H9 (cell line): ENCODE results near the gene PRKCA. TPM values are rescaled to one million over a fixed set of nuclear protein-coding genes. Genes with fewer than 3 reads are reported as not detected.

Experiments used
- DNase-seq: peaks from one replicate; pipeline ENCODE4 v3.0.0-alpha.2; 2017
- H2AFZ ChIP-seq: one replicate; pipeline ENCODE4 v1.6.1; 2013; ENCODE audit warnings: mild to moderate bottlenecking, low read length, control low read depth, moderate library complexity
- H2AK5ac ChIP-seq: 2 replicates; pipeline ENCODE4 v1.6.1; 2013; ENCODE audit warnings: low read length, control low read depth, mixed read lengths; ENCODE audit not compliant: insufficient read length
- H2BK120ac ChIP-seq: one replicate; pipeline ENCODE4 v1.6.1; 2013; ENCODE audit warnings: low read depth, mild to moderate bottlenecking, low read length, control low read depth, inconsistent platforms; ENCODE audit not compliant: poor library complexity, severe bottlenecking
- H2BK12ac ChIP-seq: 2 replicates; pipeline ENCODE4 v1.6.1; 2013; ENCODE audit warnings: low read length, control low read depth, mixed read lengths, low read depth; ENCODE audit not compliant: insufficient read length
- H2BK15ac ChIP-seq: 2 replicates; pipeline ENCODE4 v1.6.1; 2013; ENCODE audit warnings: low read depth, low read length, control low read depth
- H2BK20ac ChIP-seq: one replicate; pipeline ENCODE4 v1.6.1; 2013; ENCODE audit warnings: low read depth, mild to moderate bottlenecking, low read length, control low read depth, inconsistent platforms; ENCODE audit not compliant: poor library complexity, severe bottlenecking
- H2BK5ac ChIP-seq: 2 replicates; pipeline ENCODE4 v1.6.1; 2013; ENCODE audit warnings: low read length, control low read depth, mixed read lengths; ENCODE audit not compliant: insufficient read length
- H3K14ac ChIP-seq: 2 replicates; pipeline ENCODE4 v1.6.1; 2013; ENCODE audit warnings: low read length, control low read depth; ENCODE audit not compliant: insufficient read depth
- H3K18ac ChIP-seq: 2 replicates; pipeline ENCODE4 v1.6.1; 2013; ENCODE audit warnings: low read depth, mild to moderate bottlenecking, mixed read lengths, low read length, control low read depth; ENCODE audit not compliant: insufficient read length
- H3K23ac ChIP-seq: 2 replicates; pipeline ENCODE4 v1.6.1; 2013; ENCODE audit warnings: low read length, control low read depth, mixed read lengths, low read depth; ENCODE audit not compliant: insufficient read length
- H3K23me2 ChIP-seq: 2 replicates; pipeline ENCODE4 v1.6.1; 2013; ENCODE audit warnings: low read depth, mild to moderate bottlenecking, mixed read lengths, low read length, control low read depth; ENCODE audit not compliant: insufficient read length, poor library complexity, severe bottlenecking
- H3K27ac ChIP-seq: 2 replicates; pipeline ENCODE4 v1.5.1; 2013; ENCODE audit warnings: low read length, control low read depth, mixed read lengths, low read depth; ENCODE audit not compliant: insufficient read length
- H3K27me3 ChIP-seq: 2 replicates; pipeline ENCODE4 v1.6.1; 2013; ENCODE audit warnings: low read length, control low read depth, inconsistent platforms; ENCODE audit not compliant: insufficient read depth
- H3K4ac ChIP-seq: 2 replicates; pipeline ENCODE4 v1.6.1; 2013; ENCODE audit warnings: low read depth, mild to moderate bottlenecking, control low read depth, inconsistent platforms, low read length, moderate library complexity
- H3K4me1 ChIP-seq: 2 replicates; pipeline ENCODE4 v1.6.1; 2013; ENCODE audit warnings: low read length, control low read depth, inconsistent platforms; ENCODE audit not compliant: insufficient read depth
- H3K4me2 ChIP-seq: 2 replicates; pipeline ENCODE4 v1.6.1; 2013; ENCODE audit warnings: low read length, control low read depth, mixed read lengths; ENCODE audit not compliant: insufficient read length, insufficient read depth
- H3K56ac ChIP-seq: 2 replicates; pipeline ENCODE4 v1.6.1; 2013; ENCODE audit warnings: low read depth, mild to moderate bottlenecking, mixed read lengths, low read length, control low read depth; ENCODE audit not compliant: insufficient read length
- H3K79me1 ChIP-seq: 2 replicates; pipeline ENCODE4 v1.6.1; 2013; ENCODE audit warnings: low read depth, mild to moderate bottlenecking, moderate library complexity, low read length, control low read depth, inconsistent platforms; ENCODE audit not compliant: insufficient read depth, poor library complexity, severe bottlenecking
- H3K79me2 ChIP-seq: 2 replicates; pipeline ENCODE4 v1.6.1; 2013; ENCODE audit warnings: low read length, control low read depth, inconsistent platforms; ENCODE audit not compliant: insufficient read depth
- H3K9ac ChIP-seq: 2 replicates; pipeline ENCODE4 v1.6.1; 2013; ENCODE audit warnings: low read length, control low read depth, mixed read lengths; ENCODE audit not compliant: insufficient read length; ENCODE audit errors: extremely low read depth
- H3K9me3 ChIP-seq: one replicate; pipeline ENCODE4 v1.6.1; 2013; ENCODE audit warnings: low read depth, low read length, inconsistent platforms; ENCODE audit not compliant: control insufficient read depth
- H3T11ph ChIP-seq: one replicate; pipeline ENCODE4 v1.6.1; 2013; ENCODE audit warnings: mild to moderate bottlenecking, low read length, control low read depth, inconsistent platforms
- H4K20me1 ChIP-seq: one replicate; pipeline ENCODE4 v1.6.1; 2013; ENCODE audit not compliant: control insufficient read depth, insufficient read length, insufficient read depth
- H4K5ac ChIP-seq: 2 replicates; pipeline ENCODE4 v1.6.1; 2013; ENCODE audit warnings: low read depth, mild to moderate bottlenecking, mixed read lengths, low read length, control low read depth; ENCODE audit not compliant: insufficient read length
- H4K8ac ChIP-seq: replicated peaks from 2 replicates; pipeline ENCODE4 v1.6.1; 2013; ENCODE audit warnings: low read length, control low read depth, mixed read lengths, low read depth; ENCODE audit not compliant: insufficient read length
- H4K91ac ChIP-seq: 2 replicates; pipeline ENCODE4 v1.6.1; 2013; ENCODE audit warnings: low read depth, mild to moderate bottlenecking, moderate library complexity, mixed read lengths, low read length, control low read depth; ENCODE audit not compliant: insufficient read length
- H3K27ac Mint-ChIP-seq, 3 experiments: 2 replicates in 2 of 3; 3 replicates in 1 of 3; pipeline ENCODE4 v1.8.0; 2020 to 2021; ENCODE audit warnings: mixed read lengths in 3 of 3, mild to moderate bottlenecking in 1 of 3, moderate library complexity in 1 of 3
- H3K27me3 Mint-ChIP-seq: 2 replicates; pipeline ENCODE4 v1.8.0; 2021; ENCODE audit warnings: low read depth, mild to moderate bottlenecking, moderate library complexity, mixed read lengths
- H3K36me3 Mint-ChIP-seq, 3 experiments: 2 replicates in 2 of 3; 3 replicates in 1 of 3; pipeline ENCODE4 v1.8.0; 2020 to 2021; ENCODE audit warnings: low read depth in 3 of 3, mixed read lengths in 3 of 3; ENCODE audit not compliant: insufficient read depth in 1 of 3
- H3K4me1 Mint-ChIP-seq, 2 experiments: 2 replicates each; pipeline ENCODE4 v1.8.0; 2020; ENCODE audit warnings: mixed read lengths in 2 of 2
- H3K4me3 Mint-ChIP-seq, 2 experiments: 2 replicates in 1 of 2; 3 replicates in 1 of 2; pipeline ENCODE4 v1.8.0; 2020 to 2021; ENCODE audit warnings: mild to moderate bottlenecking in 2 of 2, mixed read lengths in 2 of 2, moderate library complexity in 1 of 2
- H3K9me3 Mint-ChIP-seq, 2 experiments: 2 replicates in 1 of 2; 3 replicates in 1 of 2; pipeline ENCODE4 v1.8.0; 2020; ENCODE audit warnings: mild to moderate bottlenecking in 2 of 2, mixed read lengths in 2 of 2, moderate library complexity in 1 of 2
- CTCF ChIP-seq: fragments of 200-600 bp; sonication (generic); conservative IDR thresholded peaks from 3 replicates; pipeline ENCODE4 v1.8.0; 2021; ENCODE audit warnings: antibody characterized with exemption, mild to moderate bottlenecking
- WGBS: extraction: QIAGEN DNeasy Blood & Tissue Kit; methylation state at CpG from one replicate; pipeline ENCODE4 v1.1.7; 2013; ENCODE audit warnings: missing lambda C conversion rate, low lambda C conversion rate, mixed read lengths; ENCODE audit not compliant: insufficient read length; ENCODE audit errors: extremely low coverage; 5-methylcytosine and 5-hydroxymethylcytosine counted together
- total RNA-seq: library from RNA; stranded (reverse); gene quantifications from 2 replicates; pipeline ENCODE4 v1.2.1, GENCODE V29; 2021

PRKCA gene
- total RNA-seq, 1 experiment from 2014 or later = 10.5 TPM

GRCh38 chr17:66448026-66448639, 145.7 kb downstream of the PRKCA start:
- Histone ChIP-seq H2AK5ac (no peak overlapping the region), H2AFZ (no peak overlapping the region), H3K9ac (no peak overlapping the region), H2BK120ac (no peak overlapping the region), H3K23ac (no peak overlapping the region), H3K4me2 (no peak overlapping the region), H3K18ac (no peak overlapping the region), H3K4me1 (peaks cover 2% of the 10 kb centered on the region; the same call in 1 of the 2 replicates), H3K4ac (no peak overlapping the region), H2BK15ac (no peak overlapping the region), H4K5ac (no peak overlapping the region), H3K14ac (no peak overlapping the region), H3K27me3 (no peaks in the 10 kb centered on the region), H3K79me2 (no peaks in the 10 kb centered on the region), H3K56ac (no peak overlapping the region), H3K27ac (no peak overlapping the region), H2BK12ac (no peak overlapping the region), H4K91ac (no peak overlapping the region), H2BK5ac (no peak overlapping the region), H3K79me1 (no peaks in the 10 kb centered on the region), H4K8ac (no peak overlapping the region), H3K23me2 (no peaks in the 10 kb centered on the region), H3T11ph (no peak overlapping the region), H2BK20ac (no peak overlapping the region), H4K20me1 (no peaks in the 10 kb centered on the region), H3K9me3 (no peaks in the 10 kb centered on the region)
- TF ChIP-seq CTCF = no peak
- Mint-ChIP-seq H3K27ac (no peak overlapping the region), H3K27me3 (no peaks in the 10 kb centered on the region), H3K36me3 (no peaks in the 10 kb centered on the region), H3K9me3 (no peaks in the 10 kb centered on the region), H3K4me3 (no peak overlapping the region), H3K4me1 (peaks cover 40 to 44% of the 10 kb centered on the region in 2 experiments)
- no peak for DNase-seq
- WGBS = no CpG with 5 or more reads among the region's 14 CpGs
